GDM1 (cell line): ENCODE measurements around the gene PDE4D.

Source experiments
- DNase-seq: peaks from one replicate; lab custom pipeline; 2025; lab: John Stamatoyannopoulos, UW

Gene PDE4D

GRCh38 chr5:59178071-59178470 is 715.5 kb downstream of the PDE4D start:
- no peak for DNase-seq

- no peak for DNase-seq
Measured at GRCh38 chr5:59177644-59178043, 715.9 kb downstream of the PDE4D start.

GRCh38 chr5:59174248-59174844 is 719.2 kb downstream of the PDE4D start:
- DNase-seq = peak; percentile 48

GRCh38 chr5:59173578-59173977 is 719.9 kb downstream of the PDE4D start:
- DNase-seq = no peak

- no peak for DNase-seq
Measured at GRCh38 chr5:59171131-59171530, 722.4 kb downstream of the PDE4D start.

GRCh38 chr5:59169768-59170150 is 723.8 kb downstream of the PDE4D start:
- no peak for DNase-seq

- DNase-seq = no peak
Measured at GRCh38 chr5:59169081-59169767, 724.3 kb downstream of the PDE4D start.

- no peak for DNase-seq
Measured at GRCh38 chr5:59168067-59168466, 725.5 kb downstream of the PDE4D start.

- DNase-seq = no peak
Measured at GRCh38 chr5:59164041-59164830, 729.3 kb downstream of the PDE4D start.

- DNase-seq = no peak
Measured at GRCh38 chr5:59161221-59162105, 732.1 kb downstream of the PDE4D start.

GRCh38 chr5:59158637-59159391 is 734.7 kb downstream of the PDE4D start:
- DNase-seq = no peak

GRCh38 chr5:59158165-59158564 is 735.4 kb downstream of the PDE4D start:
- DNase-seq = no peak

- no peak for DNase-seq
Measured at GRCh38 chr5:59157068-59157467, 736.5 kb downstream of the PDE4D start.

GRCh38 chr5:59152701-59153245 is 740.8 kb downstream of the PDE4D start:
- no peak for DNase-seq

GRCh38 chr5:59151162-59151889 is 742.2 kb downstream of the PDE4D start:
- DNase-seq = no peak

GRCh38 chr5:59149827-59150226 is 743.7 kb downstream of the PDE4D start:
- no peak for DNase-seq

GRCh38 chr5:59149271-59149670 is 744.3 kb downstream of the PDE4D start:
- no peak for DNase-seq

GRCh38 chr5:59146729-59147128 is 746.8 kb downstream of the PDE4D start:
- no peak for DNase-seq

- DNase-seq = no peak
Measured at GRCh38 chr5:59143926-59144333, 749.6 kb downstream of the PDE4D start.

GRCh38 chr5:59142927-59143326 is 750.6 kb downstream of the PDE4D start:
- no peak for DNase-seq
